ENCODE data around the gene CBFA2T2. TPM values are rescaled to one million over a fixed set of nuclear protein-coding genes. Genes with fewer than 3 reads are reported as not detected.
"Not testable (repeated sequence)": the region's sequence is repeated elsewhere in the genome, so short reads cannot be mapped to it uniquely, and the experiment has no call there.

CBFA2T2 gene
- total RNA-seq, 1 donor from 2014 or later: 52.3 TPM

DNA sequence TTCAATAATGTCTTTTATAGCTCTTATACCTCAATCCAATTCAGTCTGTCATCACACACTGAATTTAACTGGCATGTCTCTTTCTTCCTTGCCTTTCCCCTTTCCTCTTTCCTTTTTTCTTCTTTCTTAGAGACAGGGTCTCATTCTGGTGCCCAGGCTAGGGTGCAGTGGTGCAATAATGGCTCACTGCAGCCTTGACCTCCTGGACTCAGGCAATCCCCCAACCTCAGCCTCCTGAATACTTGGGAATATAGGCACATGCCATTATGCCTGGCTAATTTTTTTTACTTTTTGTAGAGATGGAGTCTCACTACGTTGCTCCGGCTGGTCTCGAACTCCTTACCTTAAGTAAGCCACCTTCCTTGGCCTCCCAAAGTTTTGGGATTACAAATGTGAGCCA is 65.9 kb downstream of the CBFA2T2 start:
- no peak for DNase-seq (ENCODE audit: extremely low spot score, unreplicated experiment)
- H3K27ac Mint-ChIP-seq: peak overlapping the region; percentile 16
- TF ChIP-seq, protein P1, sequence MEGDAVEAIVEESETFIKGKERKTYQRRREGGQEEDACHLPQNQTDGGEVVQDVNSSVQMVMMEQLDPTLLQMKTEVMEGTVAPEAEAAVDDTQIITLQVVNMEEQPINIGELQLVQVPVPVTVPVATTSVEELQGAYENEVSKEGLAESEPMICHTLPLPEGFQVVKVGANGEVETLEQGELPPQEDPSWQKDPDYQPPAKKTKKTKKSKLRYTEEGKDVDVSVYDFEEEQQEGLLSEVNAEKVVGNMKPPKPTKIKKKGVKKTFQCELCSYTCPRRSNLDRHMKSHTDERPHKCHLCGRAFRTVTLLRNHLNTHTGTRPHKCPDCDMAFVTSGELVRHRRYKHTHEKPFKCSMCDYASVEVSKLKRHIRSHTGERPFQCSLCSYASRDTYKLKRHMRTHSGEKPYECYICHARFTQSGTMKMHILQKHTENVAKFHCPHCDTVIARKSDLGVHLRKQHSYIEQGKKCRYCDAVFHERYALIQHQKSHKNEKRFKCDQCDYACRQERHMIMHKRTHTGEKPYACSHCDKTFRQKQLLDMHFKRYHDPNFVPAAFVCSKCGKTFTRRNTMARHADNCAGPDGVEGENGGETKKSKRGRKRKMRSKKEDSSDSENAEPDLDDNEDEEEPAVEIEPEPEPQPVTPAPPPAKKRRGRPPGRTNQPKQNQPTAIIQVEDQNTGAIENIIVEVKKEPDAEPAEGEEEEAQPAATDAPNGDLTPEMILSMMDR (conservative IDR thresholded peaks at IDR 0.05): no peak

DNA sequence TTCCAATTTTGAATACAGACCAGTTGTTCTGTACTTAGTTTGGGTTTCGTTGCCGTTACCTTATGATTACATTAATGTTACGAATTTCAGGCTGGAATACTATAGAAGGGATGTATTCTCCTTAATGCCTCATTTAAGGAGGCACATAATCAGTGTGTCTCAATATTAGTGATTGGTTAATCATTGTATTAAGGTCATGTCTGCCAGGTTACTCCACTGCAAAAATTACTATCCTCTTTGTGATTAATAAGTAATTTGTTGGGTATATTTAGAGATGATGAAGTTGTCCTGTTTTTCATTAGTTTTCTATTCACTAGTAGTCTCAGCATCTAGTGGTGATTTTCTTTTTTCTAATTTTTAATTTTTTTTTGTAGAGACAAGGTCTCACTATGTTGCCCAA is 66.3 kb downstream of the CBFA2T2 start:
- H3K36me3 Mint-ChIP-seq: peaks cover 43% of the 10 kb centered on the region
- peak overlapping the region; percentile 3 for H3K27ac Mint-ChIP-seq

More for the DNA sequence above, 65.9 kb downstream of the CBFA2T2 start:
- Mint-ChIP-seq H3K4me3 (no peak overlapping the region), H3K27me3 (no peaks in the 10 kb centered on the region), H3K9me3 (no peaks in the 10 kb centered on the region), H3K36me3 (peaks cover 46% of the 10 kb centered on the region), H3K4me1 (ENCODE audit: unreplicated experiment) (peaks cover 38% of the 10 kb centered on the region)

DNA sequence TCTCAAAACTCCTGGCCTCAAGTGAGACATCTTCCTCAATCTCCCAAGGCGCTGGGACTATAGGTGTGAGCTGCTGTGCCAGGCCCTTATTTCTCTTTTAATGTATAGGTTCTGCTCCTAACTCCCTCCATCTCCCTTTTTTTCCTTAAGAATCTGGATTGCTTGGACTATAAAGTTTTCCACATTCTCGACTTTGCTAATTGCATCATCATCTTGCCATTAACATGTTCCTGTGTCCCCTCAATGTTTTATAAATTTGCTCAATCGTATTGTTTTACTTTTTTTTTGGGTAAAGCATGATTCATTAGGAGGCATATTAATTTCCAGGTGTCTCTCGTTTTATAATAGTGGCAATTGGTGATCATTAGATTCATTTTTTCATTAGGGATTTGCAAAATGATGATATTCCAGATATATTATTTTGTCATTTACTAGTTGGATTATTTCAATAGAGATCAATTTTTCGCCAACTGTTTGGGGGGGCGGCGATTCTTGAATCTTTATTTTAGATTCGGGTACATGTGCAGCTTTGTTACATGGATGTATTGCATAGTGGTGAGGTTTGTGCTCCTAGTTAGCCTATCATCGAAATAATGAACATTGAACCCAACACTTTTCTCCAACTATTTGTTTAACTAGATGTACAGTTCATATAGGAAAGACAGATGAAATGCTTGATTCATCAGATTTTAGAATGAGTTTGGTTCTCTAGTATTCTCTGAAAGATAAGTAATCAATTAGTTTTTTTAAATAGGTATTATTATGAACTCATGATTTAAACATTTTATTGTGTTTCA is 68.7 kb downstream of the CBFA2T2 start:
- H3K4me1 Mint-ChIP-seq (ENCODE audit: unreplicated experiment): peaks cover 35% of the 10 kb centered on the region
- H3K4me3 Mint-ChIP-seq: no peak overlapping the region
- H3K27ac Mint-ChIP-seq: no peak overlapping the region
- no peaks in the 10 kb centered on the region for H3K27me3 Mint-ChIP-seq
- H3K9me3 Mint-ChIP-seq: no peaks in the 10 kb centered on the region
- DNase-seq (ENCODE audit: extremely low spot score, unreplicated experiment): no peak
- TF ChIP-seq, protein P1 (conservative IDR thresholded peaks at IDR 0.05): no peak
- H3K36me3 Mint-ChIP-seq: peaks cover 26% of the 10 kb centered on the region

More for the DNA sequence above, 66.3 kb downstream of the CBFA2T2 start:
- no peaks in the 10 kb centered on the region for H3K27me3 Mint-ChIP-seq
- TF ChIP-seq, protein P1 (conservative IDR thresholded peaks at IDR 0.05): no peak
- H3K4me1 Mint-ChIP-seq (ENCODE audit: unreplicated experiment): peaks cover 36% of the 10 kb centered on the region
- no peak for DNase-seq (ENCODE audit: extremely low spot score, unreplicated experiment)
- no peak overlapping the region for H3K4me3 Mint-ChIP-seq
- no peaks in the 10 kb centered on the region for H3K9me3 Mint-ChIP-seq

DNA sequence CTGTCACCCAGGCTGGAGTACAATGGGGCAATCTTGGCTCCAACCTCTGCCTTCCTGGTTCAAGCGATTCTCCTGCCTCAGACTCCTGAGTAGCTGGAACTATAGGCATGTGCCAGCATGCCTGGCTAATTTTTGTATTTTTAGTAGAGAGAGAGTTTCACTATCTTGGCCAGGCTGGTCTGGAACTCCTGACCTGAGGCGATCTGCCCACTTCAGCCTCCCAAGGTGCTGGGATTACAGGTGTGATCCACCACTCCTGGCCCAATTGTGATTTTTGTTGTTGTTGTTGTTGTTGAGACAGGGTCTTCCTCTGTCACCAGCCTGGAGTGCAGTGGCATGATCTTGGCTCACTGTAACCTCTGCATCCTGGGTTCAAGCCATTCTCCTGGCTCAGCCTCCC is 69.3 kb downstream of the CBFA2T2 start:
- Mint-ChIP-seq H3K27ac (no peak overlapping the region), H3K4me1 (ENCODE audit: unreplicated experiment) (peaks cover 34% of the 10 kb centered on the region), H3K4me3 (no peak overlapping the region), H3K36me3 (peaks cover 25% of the 10 kb centered on the region), H3K27me3 (no peaks in the 10 kb centered on the region), H3K9me3 (no peaks in the 10 kb centered on the region)
- no peak for DNase-seq (ENCODE audit: extremely low spot score, unreplicated experiment)
- TF ChIP-seq, protein P1 (conservative IDR thresholded peaks at IDR 0.05): no peak

DNA sequence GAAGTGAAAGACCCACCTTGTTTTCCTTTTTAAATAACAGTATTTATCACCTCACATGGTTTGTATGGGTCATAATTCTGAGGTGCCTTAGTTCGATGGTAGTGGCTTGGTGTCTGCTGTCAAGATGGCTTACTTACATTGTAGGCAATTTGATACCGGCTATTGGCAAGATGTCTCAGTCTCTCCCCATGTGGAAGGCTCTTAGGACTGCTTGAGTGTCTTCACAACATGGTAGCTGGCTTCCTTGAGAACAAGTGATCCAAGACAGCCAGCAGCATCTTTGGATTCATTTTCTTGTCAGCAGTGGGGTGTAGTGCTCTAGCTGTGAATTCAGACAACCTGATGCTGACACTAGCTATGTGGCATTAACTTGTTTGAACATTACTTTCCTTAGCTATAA is 70.1 kb downstream of the CBFA2T2 start:
- H3K4me1 Mint-ChIP-seq (ENCODE audit: unreplicated experiment): peaks cover 35% of the 10 kb centered on the region
- TF ChIP-seq, protein P1 (conservative IDR thresholded peaks at IDR 0.05): no peak
- no peak overlapping the region for H3K27ac Mint-ChIP-seq
- H3K27me3 Mint-ChIP-seq: no peaks in the 10 kb centered on the region
- no peaks in the 10 kb centered on the region for H3K9me3 Mint-ChIP-seq
- H3K36me3 Mint-ChIP-seq: peaks cover 25% of the 10 kb centered on the region
- DNase-seq (ENCODE audit: extremely low spot score, unreplicated experiment): no peak
- no peak overlapping the region for H3K4me3 Mint-ChIP-seq

DNA sequence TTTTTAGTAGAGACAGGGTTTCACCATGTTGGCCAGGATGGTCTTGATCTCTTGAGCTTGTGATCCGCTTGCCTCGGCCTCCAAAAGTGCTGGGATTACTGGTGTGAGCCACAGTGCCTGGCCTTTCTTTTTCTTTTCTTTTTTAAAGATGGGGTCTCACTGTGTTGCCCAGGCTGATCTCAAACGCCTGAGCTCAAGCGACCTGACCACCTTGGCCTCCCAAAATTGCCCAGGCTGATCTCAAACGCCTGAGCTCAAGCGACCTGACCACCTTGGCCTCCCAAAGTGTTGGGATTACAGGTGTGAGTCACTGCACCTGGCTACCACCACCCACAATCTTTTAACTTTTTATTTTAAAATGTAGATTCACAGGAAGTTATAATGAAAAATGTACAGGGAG is 71.2 kb downstream of the CBFA2T2 start:
- not testable (repeated sequence) for DNase-seq (ENCODE audit: extremely low spot score, unreplicated experiment); H3K9me3 Mint-ChIP-seq; H3K4me3 Mint-ChIP-seq; H3K27me3 Mint-ChIP-seq; H3K27ac Mint-ChIP-seq
- H3K36me3 Mint-ChIP-seq: peaks cover 23% of the 10 kb centered on the region
- H3K4me1 Mint-ChIP-seq (ENCODE audit: unreplicated experiment): peaks cover 41% of the 10 kb centered on the region
